ENCODE results near the gene CCDC12.

The CCDC12 gene

GRCh38 chr3:46926871-46927717 lies 49.5 kb downstream of the CCDC12 start:
- peaks cover 71% of the 10 kb centered on the region for H3K4me1 ChIP-seq (ENCODE audit: control insufficient read depth, insufficient read depth, low read length)
- H3K27ac ChIP-seq (ENCODE audit: low read length): peak overlapping the region; percentile 37
- H3K9ac ChIP-seq (ENCODE audit: low read length in 2 of 2): peak overlapping the region in 1 of 2 donors; percentile 11
- H3K4me3 ChIP-seq (ENCODE audit: low read length in 2 of 2): no peak overlapping the region
- no peaks in the 10 kb centered on the region for H3K9me3 ChIP-seq (ENCODE audit: control insufficient read depth in 2 of 2, low read length in 2 of 2)
- peaks cover 31 to 38% of the 10 kb centered on the region in 2 donors for H3K36me3 ChIP-seq (ENCODE audit: control insufficient read depth in 2 of 2, insufficient read depth in 2 of 2, low read length in 2 of 2)
- H3K27me3 ChIP-seq (ENCODE audit: control insufficient read depth in 1 of 2, insufficient read depth in 2 of 2, low read length in 2 of 2): no peaks in the 10 kb centered on the region

- H3K9me3 ChIP-seq (ENCODE audit: control insufficient read depth in 2 of 2, low read length in 2 of 2): no peaks in the 10 kb centered on the region
- H3K9ac ChIP-seq (ENCODE audit: low read length in 2 of 2): no peak overlapping the region
- H3K27ac ChIP-seq (ENCODE audit: low read length): peak overlapping the region; percentile 37
- H3K4me1 ChIP-seq (ENCODE audit: control insufficient read depth, insufficient read depth, low read length): peaks cover 65% of the 10 kb centered on the region
- H3K36me3 ChIP-seq (ENCODE audit: control insufficient read depth in 2 of 2, insufficient read depth in 2 of 2, low read length in 2 of 2): peaks cover 37 to 45% of the 10 kb centered on the region in 2 donors
- H3K27me3 ChIP-seq (ENCODE audit: control insufficient read depth in 1 of 2, insufficient read depth in 2 of 2, low read length in 2 of 2): no peaks in the 10 kb centered on the region
- no peak overlapping the region for H3K4me3 ChIP-seq (ENCODE audit: low read length in 2 of 2)
Measured at GRCh38 chr3:46926447-46926846, 50.1 kb downstream of the CCDC12 start.

- Histone ChIP-seq H3K4me1 (ENCODE audit: control insufficient read depth, insufficient read depth, low read length) (peaks cover 61% of the 10 kb centered on the region), H3K27me3 (ENCODE audit: control insufficient read depth in 1 of 2, insufficient read depth in 2 of 2, low read length in 2 of 2) (no peaks in the 10 kb centered on the region), H3K27ac (ENCODE audit: low read length) (peak overlapping the region; percentile 18), H3K9me3 (ENCODE audit: control insufficient read depth in 2 of 2, low read length in 2 of 2) (no peaks in the 10 kb centered on the region), H3K9ac (ENCODE audit: low read length in 2 of 2) (no peak overlapping the region), H3K36me3 (ENCODE audit: control insufficient read depth in 2 of 2, insufficient read depth in 2 of 2, low read length in 2 of 2) (peaks cover 41 to 49% of the 10 kb centered on the region in 2 donors), H3K4me3 (ENCODE audit: low read length in 2 of 2) (no peak overlapping the region)
Measured at GRCh38 chr3:46926039-46926438, 50.5 kb downstream of the CCDC12 start.

GRCh38 chr3:46925585-46925934 lies 51.0 kb downstream of the CCDC12 start:
- no peak overlapping the region for H3K9ac ChIP-seq (ENCODE audit: low read length in 2 of 2)
- H3K4me3 ChIP-seq (ENCODE audit: low read length in 2 of 2): no peak overlapping the region
- H3K27ac ChIP-seq (ENCODE audit: low read length): no peak overlapping the region
- no peaks in the 10 kb centered on the region for H3K9me3 ChIP-seq (ENCODE audit: control insufficient read depth in 2 of 2, low read length in 2 of 2)
- no peaks in the 10 kb centered on the region for H3K27me3 ChIP-seq (ENCODE audit: control insufficient read depth in 1 of 2, insufficient read depth in 2 of 2, low read length in 2 of 2)
- peaks cover 45 to 54% of the 10 kb centered on the region in 2 donors for H3K36me3 ChIP-seq (ENCODE audit: control insufficient read depth in 2 of 2, insufficient read depth in 2 of 2, low read length in 2 of 2)
- H3K4me1 ChIP-seq (ENCODE audit: control insufficient read depth, insufficient read depth, low read length): peaks cover 56% of the 10 kb centered on the region

- Histone ChIP-seq H3K4me3 (ENCODE audit: low read length in 2 of 2) (no peak overlapping the region), H3K27ac (ENCODE audit: low read length) (no peak overlapping the region), H3K4me1 (ENCODE audit: control insufficient read depth, insufficient read depth, low read length) (peaks cover 51% of the 10 kb centered on the region), H3K9me3 (ENCODE audit: control insufficient read depth in 2 of 2, low read length in 2 of 2) (no peaks in the 10 kb centered on the region), H3K9ac (ENCODE audit: low read length in 2 of 2) (no peak overlapping the region), H3K36me3 (ENCODE audit: control insufficient read depth in 2 of 2, insufficient read depth in 2 of 2, low read length in 2 of 2) (peaks cover 50 to 59% of the 10 kb centered on the region in 2 donors), H3K27me3 (ENCODE audit: control insufficient read depth in 1 of 2, insufficient read depth in 2 of 2, low read length in 2 of 2) (no peaks in the 10 kb centered on the region)
Measured at GRCh38 chr3:46924921-46925584, 51.5 kb downstream of the CCDC12 start.

- Histone ChIP-seq H3K27ac (ENCODE audit: low read length) (no peak overlapping the region), H3K9ac (ENCODE audit: low read length in 2 of 2) (no peak overlapping the region), H3K4me3 (ENCODE audit: low read length in 2 of 2) (no peak overlapping the region), H3K9me3 (ENCODE audit: control insufficient read depth in 2 of 2, low read length in 2 of 2) (no peaks in the 10 kb centered on the region), H3K4me1 (ENCODE audit: control insufficient read depth, insufficient read depth, low read length) (peaks cover 42% of the 10 kb centered on the region), H3K36me3 (ENCODE audit: control insufficient read depth in 2 of 2, insufficient read depth in 2 of 2, low read length in 2 of 2) (peaks cover 57 to 64% of the 10 kb centered on the region in 2 donors), H3K27me3 (ENCODE audit: control insufficient read depth in 1 of 2, insufficient read depth in 2 of 2, low read length in 2 of 2) (no peaks in the 10 kb centered on the region)
Measured at GRCh38 chr3:46923559-46924350, 52.8 kb downstream of the CCDC12 start.

GRCh38 chr3:46922871-46923558 lies 53.5 kb downstream of the CCDC12 start:
- Histone ChIP-seq H3K27me3 (ENCODE audit: control insufficient read depth in 1 of 2, insufficient read depth in 2 of 2, low read length in 2 of 2) (no peaks in the 10 kb centered on the region), H3K4me3 (ENCODE audit: low read length in 2 of 2) (no peak overlapping the region), H3K9ac (ENCODE audit: low read length in 2 of 2) (no peak overlapping the region), H3K36me3 (ENCODE audit: control insufficient read depth in 2 of 2, insufficient read depth in 2 of 2, low read length in 2 of 2) (peaks cover 57 to 65% of the 10 kb centered on the region in 2 donors), H3K27ac (ENCODE audit: low read length) (no peak overlapping the region), H3K9me3 (ENCODE audit: control insufficient read depth in 2 of 2, low read length in 2 of 2) (no peaks in the 10 kb centered on the region), H3K4me1 (ENCODE audit: control insufficient read depth, insufficient read depth, low read length) (peaks cover 42% of the 10 kb centered on the region)

GRCh38 chr3:46922426-46922825 lies 54.1 kb downstream of the CCDC12 start:
- Histone ChIP-seq H3K27me3 (ENCODE audit: control insufficient read depth in 1 of 2, insufficient read depth in 2 of 2, low read length in 2 of 2) (no peaks in the 10 kb centered on the region), H3K9me3 (ENCODE audit: control insufficient read depth in 2 of 2, low read length in 2 of 2) (no peaks in the 10 kb centered on the region), H3K4me3 (ENCODE audit: low read length in 2 of 2) (no peak overlapping the region), H3K36me3 (ENCODE audit: control insufficient read depth in 2 of 2, insufficient read depth in 2 of 2, low read length in 2 of 2) (peaks cover 56 to 65% of the 10 kb centered on the region in 2 donors), H3K4me1 (ENCODE audit: control insufficient read depth, insufficient read depth, low read length) (peaks cover 37% of the 10 kb centered on the region), H3K9ac (ENCODE audit: low read length in 2 of 2) (no peak overlapping the region), H3K27ac (ENCODE audit: low read length) (no peak overlapping the region)

- Histone ChIP-seq H3K27me3 (ENCODE audit: control insufficient read depth in 1 of 2, insufficient read depth in 2 of 2, low read length in 2 of 2) (no peaks in the 10 kb centered on the region), H3K36me3 (ENCODE audit: control insufficient read depth in 2 of 2, insufficient read depth in 2 of 2, low read length in 2 of 2) (peaks cover 59 to 68% of the 10 kb centered on the region in 2 donors), H3K9me3 (ENCODE audit: control insufficient read depth in 2 of 2, low read length in 2 of 2) (no peaks in the 10 kb centered on the region), H3K9ac (ENCODE audit: low read length in 2 of 2) (no peak overlapping the region), H3K4me3 (ENCODE audit: low read length in 2 of 2) (no peak overlapping the region), H3K27ac (ENCODE audit: low read length) (no peak overlapping the region), H3K4me1 (ENCODE audit: control insufficient read depth, insufficient read depth, low read length) (peaks cover 32% of the 10 kb centered on the region)
Measured at GRCh38 chr3:46921871-46922271, 54.7 kb downstream of the CCDC12 start.

GRCh38 chr3:46921041-46921440 lies 55.5 kb downstream of the CCDC12 start:
- peaks cover 56 to 62% of the 10 kb centered on the region in 2 donors for H3K36me3 ChIP-seq (ENCODE audit: control insufficient read depth in 2 of 2, insufficient read depth in 2 of 2, low read length in 2 of 2)
- H3K27me3 ChIP-seq (ENCODE audit: control insufficient read depth in 1 of 2, insufficient read depth in 2 of 2, low read length in 2 of 2): no peaks in the 10 kb centered on the region

More at GRCh38 chr3:46921041-46921440, 55.5 kb downstream of the CCDC12 start:
- Histone ChIP-seq H3K4me1 (ENCODE audit: control insufficient read depth, insufficient read depth, low read length) (peaks cover 23% of the 10 kb centered on the region), H3K9me3 (ENCODE audit: control insufficient read depth in 2 of 2, low read length in 2 of 2) (no peaks in the 10 kb centered on the region), H3K9ac (ENCODE audit: low read length in 2 of 2) (no peak overlapping the region), H3K4me3 (ENCODE audit: low read length in 2 of 2) (no peak overlapping the region), H3K27ac (ENCODE audit: low read length) (no peak overlapping the region)
